ENCODE measurements around the gene IBTK. TPM values are rescaled to one million over a fixed set of nuclear protein-coding genes. Genes with fewer than 3 reads are reported as not detected.
A peak's percentile ranks its signal among the peaks of the same experiment; 100 is the strongest.

The IBTK gene
- total RNA-seq, 1 experiment from 2014 or later = 25.9 TPM

- H3K4me2 ChIP-seq = no peak overlapping the region
- no peaks in the 10 kb centered on the region for H3K27me3 ChIP-seq (ENCODE audit: insufficient read depth, low read depth)
- BruUV-seq (replicated peaks) = no TSS peak
- H3K79me2 ChIP-seq (ENCODE audit: low read depth) = no peaks in the 10 kb centered on the region
- ChIA-PET POLR2A (ENCODE audit: unreplicated experiment) (no interaction called here), CTCF (no interaction called here)
- no peak overlapping the region for H2AFZ ChIP-seq
- TF ChIP-seq EZH2 (IDR thresholded peaks at IDR 0.05; ENCODE audit: low read depth) = no peak
- TF ChIP-seq, protein P1, sequence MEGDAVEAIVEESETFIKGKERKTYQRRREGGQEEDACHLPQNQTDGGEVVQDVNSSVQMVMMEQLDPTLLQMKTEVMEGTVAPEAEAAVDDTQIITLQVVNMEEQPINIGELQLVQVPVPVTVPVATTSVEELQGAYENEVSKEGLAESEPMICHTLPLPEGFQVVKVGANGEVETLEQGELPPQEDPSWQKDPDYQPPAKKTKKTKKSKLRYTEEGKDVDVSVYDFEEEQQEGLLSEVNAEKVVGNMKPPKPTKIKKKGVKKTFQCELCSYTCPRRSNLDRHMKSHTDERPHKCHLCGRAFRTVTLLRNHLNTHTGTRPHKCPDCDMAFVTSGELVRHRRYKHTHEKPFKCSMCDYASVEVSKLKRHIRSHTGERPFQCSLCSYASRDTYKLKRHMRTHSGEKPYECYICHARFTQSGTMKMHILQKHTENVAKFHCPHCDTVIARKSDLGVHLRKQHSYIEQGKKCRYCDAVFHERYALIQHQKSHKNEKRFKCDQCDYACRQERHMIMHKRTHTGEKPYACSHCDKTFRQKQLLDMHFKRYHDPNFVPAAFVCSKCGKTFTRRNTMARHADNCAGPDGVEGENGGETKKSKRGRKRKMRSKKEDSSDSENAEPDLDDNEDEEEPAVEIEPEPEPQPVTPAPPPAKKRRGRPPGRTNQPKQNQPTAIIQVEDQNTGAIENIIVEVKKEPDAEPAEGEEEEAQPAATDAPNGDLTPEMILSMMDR (conservative IDR thresholded peaks at IDR 0.05) = no peak
- H3K4me3 ChIP-seq = no peak overlapping the region
- no peaks in the 10 kb centered on the region for H3K36me3 ChIP-seq (ENCODE audit: low read depth)
- no peaks in the 10 kb centered on the region for H3K9me2 ChIP-seq (ENCODE audit: insufficient read depth)
- H3K4me1 ChIP-seq (replicated peaks; ENCODE audit: insufficient read depth) = no peaks in the 10 kb centered on the region
- intact Hi-C loops (cut with micrococcal nuclease; ENCODE audit: unreplicated experiment) = loop anchor here (2.0 kb wide), 1 partner anchor 427 kb away; the partner anchor contains the start of gene TENT5A
- H3K9me3 ChIP-seq (ENCODE audit: insufficient read depth, low read depth) = no peaks in the 10 kb centered on the region
- no peak overlapping the region for H3K27ac ChIP-seq
- no peak for DNase-seq
- no peaks in the 10 kb centered on the region for H4K20me1 ChIP-seq (ENCODE audit: insufficient read depth)
- no peaks in the 10 kb centered on the region; the same call in 1 of the 2 replicates for H3F3A ChIP-seq (ENCODE audit: insufficient read depth, low read depth)
Observed at GRCh38 chr6:82179415-82179814, 68.1 kb downstream of the IBTK start.

GRCh38 chr6:82178759-82179112 lies 68.8 kb downstream of the IBTK start:
- Histone ChIP-seq H3K4me2 (no peak overlapping the region), H3K4me3 (no peak overlapping the region), H2AFZ (no peak overlapping the region), H3K4me1 (replicated peaks; ENCODE audit: insufficient read depth) (no peaks in the 10 kb centered on the region), H3K9me3 (ENCODE audit: insufficient read depth, low read depth) (no peaks in the 10 kb centered on the region), H3F3A (ENCODE audit: insufficient read depth, low read depth) (no peaks in the 10 kb centered on the region; the same call in 1 of the 2 replicates), H3K79me2 (ENCODE audit: low read depth) (no peaks in the 10 kb centered on the region), H3K9me2 (ENCODE audit: insufficient read depth) (no peaks in the 10 kb centered on the region), H3K27ac (no peak overlapping the region), H3K36me3 (ENCODE audit: low read depth) (no peaks in the 10 kb centered on the region), H4K20me1 (ENCODE audit: insufficient read depth) (no peaks in the 10 kb centered on the region), H3K27me3 (ENCODE audit: insufficient read depth, low read depth) (no peaks in the 10 kb centered on the region)
- intact Hi-C loops (cut with micrococcal nuclease; ENCODE audit: unreplicated experiment) = loop anchor here (2.0 kb wide), 1 partner anchor 426 kb away; the partner anchor contains the start of gene TENT5A
- TF ChIP-seq EZH2 (IDR thresholded peaks at IDR 0.05; ENCODE audit: low read depth) = no peak
- TF ChIP-seq, protein P1 (conservative IDR thresholded peaks at IDR 0.05) = no peak
- CTCF ChIA-PET = no interaction called here
- POLR2A ChIA-PET (ENCODE audit: unreplicated experiment) = no interaction called here
- DNase-seq = no peak
- BruUV-seq (replicated peaks) = no TSS peak

- no peak overlapping the region for H2AFZ ChIP-seq
- H3K27me3 ChIP-seq (ENCODE audit: insufficient read depth, low read depth) = no peaks in the 10 kb centered on the region
- no peaks in the 10 kb centered on the region for H3K79me2 ChIP-seq (ENCODE audit: low read depth)
- H4K20me1 ChIP-seq (ENCODE audit: insufficient read depth) = no peaks in the 10 kb centered on the region
- no peaks in the 10 kb centered on the region for H3K9me2 ChIP-seq (ENCODE audit: insufficient read depth)
- H3K36me3 ChIP-seq (ENCODE audit: low read depth) = no peaks in the 10 kb centered on the region
- POLR2A ChIA-PET (ENCODE audit: unreplicated experiment) = no interaction called here
- no peak overlapping the region for H3K27ac ChIP-seq
- H3F3A ChIP-seq (ENCODE audit: insufficient read depth, low read depth) = no peaks in the 10 kb centered on the region; the same call in 1 of the 2 replicates
- DNase-seq = no peak
- CTCF ChIA-PET = interaction anchor here (0.5 kb wide), 1 partner anchor 172 kb away, joined by 5 read pairs; no protein-coding TSS in a partner anchor
- TF ChIP-seq, protein P1 (conservative IDR thresholded peaks at IDR 0.05) = peak; percentile 48
- no peak for TF ChIP-seq EZH2 (IDR thresholded peaks at IDR 0.05; ENCODE audit: low read depth)
- no peak overlapping the region for H3K4me2 ChIP-seq
- no TSS peak for BruUV-seq (replicated peaks)
- no peaks in the 10 kb centered on the region for H3K4me1 ChIP-seq (replicated peaks; ENCODE audit: insufficient read depth)
- intact Hi-C loops (cut with micrococcal nuclease; ENCODE audit: unreplicated experiment) = loop anchor here (2.0 kb wide), 1 partner anchor 425 kb away; the partner anchor contains the start of gene TENT5A
- H3K4me3 ChIP-seq = no peak overlapping the region
- no peaks in the 10 kb centered on the region for H3K9me3 ChIP-seq (ENCODE audit: insufficient read depth, low read depth)
Observed at GRCh38 chr6:82178077-82178758, 69.3 kb downstream of the IBTK start.
